ENCODE data around the gene PRKD2. TPM values are rescaled to one million over a fixed set of nuclear protein-coding genes. Genes with fewer than 3 reads are reported as not detected.

PRKD2 gene
- total and polyA plus RNA-seq, 10 donors = 63.4 to 132 (median 110) TPM

- whole genome bisulfite sequencing, 5 donors = 92 to 96% (median 95%) methylated on average over 4 of the region's 4 CpGs
- DNase-seq = no peak
- no peaks in the 10 kb centered on the region for H3K9me3 ChIP-seq
- H3K36me3 ChIP-seq = peaks cover 16 to 100% (median 97%) of the 10 kb centered on the region in 6 donors
- peaks cover 0 to 14% (median 9%) of the 10 kb centered on the region in 6 donors for H3K4me1 ChIP-seq
- H3K4me3 ChIP-seq = no peak overlapping the region
- no peak for TF ChIP-seq CTCF (IDR thresholded peaks at IDR 0.05 in 8 of 11, conservative IDR thresholded peaks at IDR 0.05 in 3 of 11)
- no peak for TF ChIP-seq POLR2AphosphoS5 (IDR thresholded peaks at IDR 0.05)
- TF ChIP-seq POLR2A (IDR thresholded peaks at IDR 0.05) = no peak
- H3K27me3 ChIP-seq (replicated peaks in 1 of 7) = no peaks in the 10 kb centered on the region
- intact Hi-C loops (cut with DNase I; ENCODE audit: low total_unique reads) = no loop called here
- H3K27ac ChIP-seq = peak overlapping the region in 2 of 8 donors; percentile 7 to 35
Observed at GRCh38 chr19:46692918-46693722, 23.8 kb downstream of the PRKD2 start.

- no peak for TF ChIP-seq CTCF (IDR thresholded peaks at IDR 0.05 in 8 of 11, conservative IDR thresholded peaks at IDR 0.05 in 3 of 11)
- TF ChIP-seq POLR2A (IDR thresholded peaks at IDR 0.05) = no peak
- TF ChIP-seq POLR2AphosphoS5 (IDR thresholded peaks at IDR 0.05) = no peak
- Histone ChIP-seq H3K4me1 (peaks cover 0 to 4% (median 0%) of the 10 kb centered on the region in 6 donors), H3K9me3 (no peaks in the 10 kb centered on the region), H3K27ac (no peak overlapping the region), H3K36me3 (peaks cover 16 to 100% (median 100%) of the 10 kb centered on the region in 6 donors), H3K27me3 (replicated peaks in 1 of 7) (no peaks in the 10 kb centered on the region), H3K4me3 (no peak overlapping the region)
- DNase-seq = no peak
- intact Hi-C loops (cut with DNase I; ENCODE audit: low total_unique reads) = no loop called here
- 95 to 100% (median 98%) methylated on average over 2 of the region's 2 CpGs for WGBS, 5 donors
Observed at GRCh38 chr19:46691948-46692347, 25.0 kb downstream of the PRKD2 start.

- Histone ChIP-seq H3K36me3 (peaks cover 16 to 100% (median 100%) of the 10 kb centered on the region in 6 donors), H3K9me3 (no peaks in the 10 kb centered on the region), H3K4me1 (no peaks in the 10 kb centered on the region), H3K4me3 (no peak overlapping the region), H3K27ac (no peak overlapping the region), H3K27me3 (replicated peaks in 1 of 7) (no peaks in the 10 kb centered on the region)
- WGBS, 5 donors = 48 to 65% (median 50%) methylated on average over 2 of the region's 2 CpGs
- intact Hi-C loops (cut with DNase I; ENCODE audit: low total_unique reads) = no loop called here
- TF ChIP-seq CTCF (IDR thresholded peaks at IDR 0.05 in 8 of 11, conservative IDR thresholded peaks at IDR 0.05 in 3 of 11) (no peak), POLR2AphosphoS5 (IDR thresholded peaks at IDR 0.05) (no peak), POLR2A (IDR thresholded peaks at IDR 0.05) (no peak)
- DNase-seq = no peak
Observed at GRCh38 chr19:46691104-46691503, 25.8 kb downstream of the PRKD2 start.

- H3K27ac ChIP-seq = no peak overlapping the region
- intact Hi-C loops (cut with DNase I; ENCODE audit: low total_unique reads) = no loop called here
- no peaks in the 10 kb centered on the region for H3K27me3 ChIP-seq (replicated peaks in 1 of 7)
- no peak for TF ChIP-seq POLR2A (IDR thresholded peaks at IDR 0.05)
- TF ChIP-seq CTCF (IDR thresholded peaks at IDR 0.05 in 8 of 11, conservative IDR thresholded peaks at IDR 0.05 in 3 of 11) = no peak
- TF ChIP-seq POLR2AphosphoS5 (IDR thresholded peaks at IDR 0.05) = peak in 2 of 3 donors; percentile 35 to 54
- no peaks in the 10 kb centered on the region for H3K9me3 ChIP-seq
- H3K4me3 ChIP-seq = no peak overlapping the region
- 93 to 96% (median 96%) methylated on average over 9 to 14 of the region's 14 CpGs for WGBS, 5 donors
- H3K4me1 ChIP-seq = no peaks in the 10 kb centered on the region
- DNase-seq = no peak
- peaks cover 18 to 100% (median 100%) of the 10 kb centered on the region in 6 donors for H3K36me3 ChIP-seq
Observed at GRCh38 chr19:46689358-46689757, 27.6 kb downstream of the PRKD2 start.

All from spleen (tissue), 11 donors.